Large intestine (tissue), 3 donors: ENCODE results near the gene RC3H1. TPM values are rescaled to one million over a fixed set of nuclear protein-coding genes. Genes with fewer than 3 reads are reported as not detected.
"Not testable (repeated sequence)": the region's sequence is repeated elsewhere in the genome, so short reads cannot be mapped to it uniquely, and the experiment has no call there.

Experiments
- DNase-seq, 2 donors: peaks; one replicate each; pipeline versions ENCODE4 v3.0.0 to v3.0.0-alpha.2; 2013
- H3K27ac ChIP-seq: one replicate; pipeline ENCODE4 v1.5.1; 2013; ENCODE audit warnings: low read length
- H3K27me3 ChIP-seq: 2 replicates; pipeline ENCODE4 v1.6.1; 2013; ENCODE audit warnings: low read length; ENCODE audit not compliant: control insufficient read depth, insufficient read depth
- H3K36me3 ChIP-seq: 2 replicates; pipeline ENCODE4 v1.6.1; 2013; ENCODE audit warnings: low read length; ENCODE audit not compliant: control insufficient read depth, insufficient read depth
- H3K4me1 ChIP-seq: one replicate; pipeline ENCODE4 v1.6.1; 2013; ENCODE audit warnings: low read length; ENCODE audit not compliant: control insufficient read depth, insufficient read depth
- H3K4me3 ChIP-seq: one replicate; pipeline ENCODE4 v1.5.1; 2013; ENCODE audit warnings: low read length
- H3K9me3 ChIP-seq: one replicate; pipeline ENCODE4 v1.6.1; 2013; ENCODE audit warnings: mild to moderate bottlenecking, low read depth, low read length, moderate library complexity; ENCODE audit not compliant: control insufficient read depth
- WGBS: methylation state at CpG from one replicate; pipeline ENCODE4 v1.1.5; 2013; ENCODE audit warnings: low lambda C conversion rate; ENCODE audit not compliant: insufficient coverage; 5-methylcytosine and 5-hydroxymethylcytosine counted together
- polyA plus RNA-seq: library from polyadenylated mRNA; unstranded; fragments of 120-200 nt; gene quantifications from one replicate; pipeline ENCODE4 v1.2.1, GENCODE V29; 2013

The RC3H1 gene
- polyA plus RNA-seq, 1 donor, result 12.8 TPM

GRCh38 chr1:174051956-174052355 is 29.8 kb upstream of the RC3H1 start:
- no peaks in the 10 kb centered on the region for H3K9me3 ChIP-seq
- H3K4me1 ChIP-seq, result no peaks in the 10 kb centered on the region
- H3K27me3 ChIP-seq, result no peaks in the 10 kb centered on the region
- WGBS, result 50% methylated on average over 2 of the region's 6 CpGs
- no peak overlapping the region for H3K27ac ChIP-seq
- DNase-seq, result peak in 1 of 2 donors; percentile 3
- H3K4me3 ChIP-seq, result no peak overlapping the region
- H3K36me3 ChIP-seq, result no peaks in the 10 kb centered on the region

GRCh38 chr1:174049514-174049913 is 27.4 kb upstream of the RC3H1 start:
- Histone ChIP-seq H3K27me3 (no peaks in the 10 kb centered on the region), H3K36me3 (no peaks in the 10 kb centered on the region), H3K4me1 (no peaks in the 10 kb centered on the region), H3K4me3 (no peak overlapping the region), H3K27ac (no peak overlapping the region), H3K9me3 (no peaks in the 10 kb centered on the region)
- DNase-seq, result no peak
- no CpG with 5 or more reads among the region's 2 CpGs for WGBS

- no peak overlapping the region for H3K4me3 ChIP-seq
- H3K27me3 ChIP-seq, result no peaks in the 10 kb centered on the region
- 80% methylated on average over 2 of the region's 4 CpGs for WGBS
- H3K9me3 ChIP-seq, result no peaks in the 10 kb centered on the region
- no peaks in the 10 kb centered on the region for H3K36me3 ChIP-seq
- no peak overlapping the region for H3K27ac ChIP-seq
- DNase-seq, result no peak
- H3K4me1 ChIP-seq, result no peaks in the 10 kb centered on the region
These were observed 22.5 kb upstream of the RC3H1 start for GRCh38 chr1:174044418-174045222.

- not testable (repeated sequence) for DNase-seq, H3K27me3 ChIP-seq, H3K9me3 ChIP-seq, H3K36me3 ChIP-seq, H3K27ac ChIP-seq, H3K4me3 ChIP-seq, H3K4me1 ChIP-seq
- 47% methylated on average over 2 of the region's 5 CpGs for WGBS
These were observed 20.4 kb upstream of the RC3H1 start for GRCh38 chr1:174042509-174042908.

- H3K4me1 ChIP-seq, result no peaks in the 10 kb centered on the region
- no peaks in the 10 kb centered on the region for H3K27me3 ChIP-seq
- DNase-seq, result peak in 1 of 2 donors; percentile 29
- WGBS, result no CpG with 5 or more reads among the region's 1 CpG
- no peak overlapping the region for H3K27ac ChIP-seq
- H3K9me3 ChIP-seq, result no peaks in the 10 kb centered on the region
- no peak overlapping the region for H3K4me3 ChIP-seq
- no peaks in the 10 kb centered on the region for H3K36me3 ChIP-seq
These were observed 19.2 kb upstream of the RC3H1 start for GRCh38 chr1:174041369-174041768.

- no CpG with 5 or more reads among the region's 2 CpGs for WGBS
- Histone ChIP-seq H3K27me3 (no peaks in the 10 kb centered on the region), H3K4me1 (no peaks in the 10 kb centered on the region), H3K36me3 (no peaks in the 10 kb centered on the region), H3K9me3 (no peaks in the 10 kb centered on the region), H3K27ac (no peak overlapping the region), H3K4me3 (no peak overlapping the region)
- no peak for DNase-seq
These were observed 18.2 kb upstream of the RC3H1 start for GRCh38 chr1:174040387-174040786.

GRCh38 chr1:174039027-174039426 is 16.9 kb upstream of the RC3H1 start:
- Histone ChIP-seq H3K36me3 (no peaks in the 10 kb centered on the region), H3K4me3 (no peak overlapping the region), H3K9me3 (no peaks in the 10 kb centered on the region), H3K27me3 (no peaks in the 10 kb centered on the region), H3K4me1 (no peaks in the 10 kb centered on the region), H3K27ac (no peak overlapping the region)
- no peak for DNase-seq
- WGBS, result 100% methylated on average over 1 of the region's 1 CpG

- Histone ChIP-seq H3K36me3 (no peaks in the 10 kb centered on the region), H3K4me1 (no peaks in the 10 kb centered on the region), H3K4me3 (no peak overlapping the region), H3K9me3 (no peaks in the 10 kb centered on the region), H3K27ac (no peak overlapping the region), H3K27me3 (no peaks in the 10 kb centered on the region)
- DNase-seq, result no peak
These were observed 14.6 kb upstream of the RC3H1 start for GRCh38 chr1:174036798-174037197.

GRCh38 chr1:174036204-174036603 is 14.0 kb upstream of the RC3H1 start:
- no peaks in the 10 kb centered on the region for H3K27me3 ChIP-seq
- no peaks in the 10 kb centered on the region for H3K36me3 ChIP-seq
- no peak overlapping the region for H3K27ac ChIP-seq
- WGBS, result no CpG with 5 or more reads among the region's 2 CpGs
- no peak overlapping the region for H3K4me3 ChIP-seq
- DNase-seq, result no peak
- no peaks in the 10 kb centered on the region for H3K9me3 ChIP-seq
- no peaks in the 10 kb centered on the region for H3K4me1 ChIP-seq

GRCh38 chr1:174032671-174033222 is 10.6 kb upstream of the RC3H1 start:
- 100% methylated on average over 1 of the region's 1 CpG for WGBS
- Histone ChIP-seq H3K4me3 (no peak overlapping the region), H3K27ac (no peak overlapping the region), H3K36me3 (no peaks in the 10 kb centered on the region), H3K27me3 (no peaks in the 10 kb centered on the region), H3K9me3 (no peaks in the 10 kb centered on the region), H3K4me1 (no peaks in the 10 kb centered on the region)
- no peak for DNase-seq

- DNase-seq, result no peak
- Histone ChIP-seq H3K9me3 (no peaks in the 10 kb centered on the region), H3K27me3 (no peaks in the 10 kb centered on the region), H3K4me1 (no peaks in the 10 kb centered on the region), H3K36me3 (no peaks in the 10 kb centered on the region), H3K27ac (no peak overlapping the region), H3K4me3 (no peak overlapping the region)
- WGBS, result 50% methylated on average over 2 of the region's 2 CpGs
These were observed 8.9 kb upstream of the RC3H1 start for GRCh38 chr1:174031099-174031498.
